WI38 (cell line): Measurements from ENCODE around the gene C18orf63.

Experiments
- H3K4me3 ChIP-seq: 2 replicates; pipeline ENCODE4 v1.5.1; 2011; ENCODE audit warnings: low read depth, mild to moderate bottlenecking, control low read depth, low read length
- CTCF ChIP-seq: IDR thresholded peaks from 2 replicates; pipeline ENCODE4 v1.5.1; 2012; ENCODE audit warnings: low read depth, mild to moderate bottlenecking, control low read depth, low read length

C18orf63 gene

GRCh38 chr18:74367905-74368304 lies 52.3 kb downstream of the C18orf63 start:
- no peak for TF ChIP-seq CTCF
- H3K4me3 ChIP-seq = no peak overlapping the region

- no peak for TF ChIP-seq CTCF
- no peak overlapping the region for H3K4me3 ChIP-seq
Measured at GRCh38 chr18:74368901-74369705, 53.5 kb downstream of the C18orf63 start.

GRCh38 chr18:74370115-74370514 lies 54.5 kb downstream of the C18orf63 start:
- no peak overlapping the region for H3K4me3 ChIP-seq
- TF ChIP-seq CTCF = no peak

- H3K4me3 ChIP-seq = no peak overlapping the region
- no peak for TF ChIP-seq CTCF
Measured at GRCh38 chr18:74373428-74373827, 57.8 kb downstream of the C18orf63 start.

GRCh38 chr18:74375999-74376398 lies 60.4 kb downstream of the C18orf63 start:
- TF ChIP-seq CTCF = no peak
- no peak overlapping the region for H3K4me3 ChIP-seq

GRCh38 chr18:74376523-74376922 lies 60.9 kb downstream of the C18orf63 start:
- TF ChIP-seq CTCF = no peak
- no peak overlapping the region for H3K4me3 ChIP-seq

GRCh38 chr18:74377776-74378175 lies 62.1 kb downstream of the C18orf63 start:
- no peak overlapping the region for H3K4me3 ChIP-seq
- no peak for TF ChIP-seq CTCF
